HUES6 (cell line): Measurements from ENCODE around the gene NOP53.
"Not testable (repeated sequence)": the region's sequence is repeated elsewhere in the genome, so short reads cannot be mapped to it uniquely, and the experiment has no call there.

Experiments
- H3K27ac ChIP-seq: 2 replicates; pipeline ENCODE4 v1.7.0; 2013; ENCODE audit warnings: low read depth, mild to moderate bottlenecking, low read length, inconsistent platforms
- H3K27me3 ChIP-seq: 2 replicates; pipeline ENCODE4 v1.6.1; 2013; ENCODE audit warnings: low read length; ENCODE audit not compliant: control insufficient read depth, insufficient read depth
- H3K36me3 ChIP-seq: 2 replicates; pipeline ENCODE4 v1.6.1; 2013; ENCODE audit warnings: low read length; ENCODE audit not compliant: control insufficient read depth, insufficient read depth
- H3K4me1 ChIP-seq: 2 replicates; pipeline ENCODE4 v1.6.1; 2013; ENCODE audit warnings: low read length; ENCODE audit not compliant: control insufficient read depth, insufficient read depth
- H3K4me3 ChIP-seq: 2 replicates; pipeline ENCODE4 v1.5.1; 2013; ENCODE audit warnings: low read depth, low read length
- H3K9ac ChIP-seq: one replicate; pipeline ENCODE4 v1.6.1; 2013; ENCODE audit warnings: mild to moderate bottlenecking, low read length
- H3K9me3 ChIP-seq: 2 replicates; pipeline ENCODE4 v1.6.1; 2013; ENCODE audit warnings: low read depth, low read length; ENCODE audit not compliant: control insufficient read depth, insufficient read depth

NOP53 gene

GRCh38 chr19:47719047-47719859, 26.1 kb upstream of the NOP53 start:
- Histone ChIP-seq H3K27ac (peak overlapping the region; percentile 12; the same call in 1 of the 2 replicates), H3K4me3 (no peak overlapping the region), H3K27me3 (no peaks in the 10 kb centered on the region), H3K9ac (peak overlapping the region; percentile 12), H3K9me3 (peaks cover 7% of the 10 kb centered on the region), H3K4me1 (peaks cover 8% of the 10 kb centered on the region; the same call in 1 of the 2 replicates), H3K36me3 (peaks cover 12% of the 10 kb centered on the region; the same call in 1 of the 2 replicates)

GRCh38 chr19:47720669-47721422, 24.5 kb upstream of the NOP53 start:
- Histone ChIP-seq H3K4me3 (no peak overlapping the region), H3K4me1 (peaks cover 8% of the 10 kb centered on the region; the same call in 1 of the 2 replicates), H3K9me3 (no peaks in the 10 kb centered on the region), H3K27me3 (no peaks in the 10 kb centered on the region), H3K36me3 (peaks cover 15% of the 10 kb centered on the region; the same call in 1 of the 2 replicates), H3K9ac (no peak overlapping the region), H3K27ac (no peak overlapping the region)

DNA sequence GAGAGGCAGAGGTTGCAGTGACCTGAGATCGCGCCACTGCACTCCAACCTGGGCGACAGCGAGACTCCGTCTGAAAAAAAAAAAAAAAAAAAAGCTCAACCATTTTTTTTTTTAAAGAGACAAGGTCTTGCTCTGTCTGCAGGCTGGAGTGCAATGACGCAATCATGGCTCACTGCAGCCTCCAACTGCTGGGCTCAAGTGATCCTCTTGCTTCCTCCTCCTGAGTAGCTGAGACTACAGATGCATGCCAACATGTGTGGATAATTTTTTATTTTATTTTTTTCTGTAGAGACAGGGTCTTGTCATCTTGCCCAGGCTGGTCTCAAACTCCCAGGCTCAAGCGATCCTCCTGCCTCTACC, 21.8 kb upstream of the NOP53 start:
- Histone ChIP-seq H3K9me3 (no peaks in the 10 kb centered on the region), H3K27me3 (no peaks in the 10 kb centered on the region), H3K9ac (no peak overlapping the region), H3K4me1 (peaks cover 8% of the 10 kb centered on the region; the same call in 1 of the 2 replicates), H3K36me3 (peaks cover 21% of the 10 kb centered on the region; the same call in 1 of the 2 replicates), H3K27ac (no peak overlapping the region), H3K4me3 (no peak overlapping the region)

GRCh38 chr19:47725759-47726401, 19.5 kb upstream of the NOP53 start:
- peaks cover 12% of the 10 kb centered on the region for H3K4me1 ChIP-seq
- H3K9me3 ChIP-seq = no peaks in the 10 kb centered on the region
- H3K36me3 ChIP-seq = peaks cover 21% of the 10 kb centered on the region; the same call in 1 of the 2 replicates
- H3K27me3 ChIP-seq = no peaks in the 10 kb centered on the region
- H3K27ac ChIP-seq = no peak overlapping the region
- H3K9ac ChIP-seq = no peak overlapping the region
- no peak overlapping the region for H3K4me3 ChIP-seq

DNA sequence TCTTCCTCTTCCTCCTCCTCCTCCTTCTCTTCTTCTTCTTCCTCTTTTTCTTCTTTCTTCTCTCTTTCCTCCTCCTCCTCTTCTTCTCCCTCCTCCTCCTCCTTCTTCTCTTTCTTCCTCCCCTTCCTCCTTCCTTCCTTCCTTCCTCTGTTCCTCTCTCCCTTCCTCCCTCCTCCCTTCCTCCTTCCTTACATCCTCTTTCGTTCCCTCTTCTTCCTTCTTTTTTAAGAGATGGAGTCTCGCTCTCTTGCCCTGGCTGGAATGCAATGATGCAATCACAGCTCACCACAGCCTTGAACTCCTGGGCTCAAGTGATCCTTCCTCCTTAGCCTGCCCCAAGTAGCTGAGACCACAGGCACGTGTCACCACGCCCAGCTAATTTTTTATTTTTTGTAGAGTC, 18.9 kb upstream of the NOP53 start:
- Histone ChIP-seq H3K36me3 (peaks cover 21% of the 10 kb centered on the region; the same call in 1 of the 2 replicates), H3K4me1 (peaks cover 12% of the 10 kb centered on the region), H3K9ac (no peak overlapping the region), H3K4me3 (no peak overlapping the region), H3K27me3 (no peaks in the 10 kb centered on the region), H3K27ac (no peak overlapping the region), H3K9me3 (no peaks in the 10 kb centered on the region)

DNA sequence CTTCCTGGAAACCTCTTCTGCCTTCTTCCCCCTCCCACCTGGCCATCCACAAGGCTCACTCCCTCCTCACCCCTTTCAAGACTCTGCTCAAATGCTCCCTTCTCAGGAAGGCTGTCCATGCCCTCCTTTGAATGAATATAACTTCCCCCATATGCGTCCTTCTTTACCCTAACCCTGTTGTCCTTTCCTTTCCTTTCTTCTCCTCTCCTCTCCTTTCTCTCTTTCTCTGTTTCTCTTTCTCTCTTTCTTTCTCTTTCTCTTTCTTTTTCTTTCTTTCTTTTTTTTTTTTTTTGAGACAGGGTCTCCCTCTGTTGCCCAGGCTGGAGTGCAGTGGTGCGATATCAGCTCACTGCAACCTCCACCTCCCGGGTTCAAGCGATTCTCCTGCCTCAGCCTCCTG, 17.1 kb upstream of the NOP53 start:
- H3K36me3 ChIP-seq = peaks cover 21% of the 10 kb centered on the region; the same call in 1 of the 2 replicates
- not testable (repeated sequence) for H3K4me3 ChIP-seq, H3K4me1 ChIP-seq, H3K27ac ChIP-seq, H3K9me3 ChIP-seq, H3K9ac ChIP-seq, H3K27me3 ChIP-seq

- Histone ChIP-seq H3K9ac (peak overlapping the region; percentile 77), H3K9me3 (no peaks in the 10 kb centered on the region), H3K4me1 (peaks cover 9% of the 10 kb centered on the region), H3K36me3 (peaks cover 21% of the 10 kb centered on the region; the same call in 1 of the 2 replicates), H3K27ac (peak overlapping the region; percentile 71; the same call in 1 of the 2 replicates), H3K4me3 (peak overlapping the region; percentile 62), H3K27me3 (no peaks in the 10 kb centered on the region)
Measured at GRCh38 chr19:47729468-47729798, 15.9 kb upstream of the NOP53 start.

- Histone ChIP-seq H3K4me1 (peaks cover 9% of the 10 kb centered on the region), H3K36me3 (peaks cover 21% of the 10 kb centered on the region; the same call in 1 of the 2 replicates), H3K9ac (peak overlapping the region; percentile 77), H3K9me3 (no peaks in the 10 kb centered on the region), H3K27me3 (no peaks in the 10 kb centered on the region), H3K27ac (no peak overlapping the region), H3K4me3 (peak overlapping the region; percentile 62)
Measured at GRCh38 chr19:47729799-47730520, 15.4 kb upstream of the NOP53 start.

GRCh38 chr19:47730521-47730889, 14.8 kb upstream of the NOP53 start:
- Histone ChIP-seq H3K36me3 (peaks cover 21% of the 10 kb centered on the region; the same call in 1 of the 2 replicates), H3K4me3 (no peak overlapping the region), H3K27ac (no peak overlapping the region), H3K27me3 (no peaks in the 10 kb centered on the region), H3K4me1 (peaks cover 9% of the 10 kb centered on the region), H3K9ac (no peak overlapping the region), H3K9me3 (no peaks in the 10 kb centered on the region)

DNA sequence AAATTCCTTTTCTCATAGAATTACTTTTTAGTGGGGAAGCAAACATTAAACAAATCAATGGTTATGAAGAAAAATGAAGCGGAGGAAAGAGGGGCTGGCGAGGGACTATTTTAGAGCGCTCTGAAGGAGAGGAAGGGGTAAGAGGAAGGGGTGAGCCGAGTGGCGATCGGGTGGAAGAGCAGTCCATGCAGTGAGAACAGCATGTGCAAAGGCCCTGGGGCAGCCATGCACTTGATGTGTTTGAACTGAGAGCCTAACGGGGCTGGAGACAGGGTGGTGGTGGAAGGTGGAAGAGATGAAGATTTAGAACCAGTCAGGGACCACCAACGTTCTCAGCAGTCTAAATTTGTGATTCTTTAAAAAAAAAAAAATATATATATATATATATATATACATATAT, 14.4 kb upstream of the NOP53 start:
- Histone ChIP-seq H3K9me3 (no peaks in the 10 kb centered on the region), H3K4me1 (peaks cover 9% of the 10 kb centered on the region), H3K4me3 (no peak overlapping the region), H3K9ac (no peak overlapping the region), H3K27me3 (no peaks in the 10 kb centered on the region), H3K36me3 (peaks cover 17% of the 10 kb centered on the region; the same call in 1 of the 2 replicates), H3K27ac (no peak overlapping the region)
